IMR-90 (cell line): ENCODE measurements around the gene CACNA2D3. TPM values are rescaled to one million over a fixed set of nuclear protein-coding genes. Genes with fewer than 3 reads are reported as not detected.

ENCODE experiments used
- ATAC-seq: fragments of 200-7000 bp; cut with Tn5 transposase; 2 replicates; pipeline ENCODE4 v1.9.1; 2020; ENCODE audit warnings: low read depth, mild to moderate bottlenecking, moderate library complexity
- BruUV-seq: library from RNA; stranded (reverse); fragments of 400-500 nt; replicated peaks from 2 replicates; lab custom pipeline; 2021; lab: Mats Ljungman, UMichigan
- CTCF ChIA-PET: fragments of 300-600 bp; formaldehyde crosslinking; extraction: SDS; loops from one replicate; lab custom pipeline; 2021; ENCODE audit warnings: antibody characterized with exemption; lab: Yijun Ruan, JAX
- POLR2A ChIA-PET: fragments of 300-600 bp; sonication (Branson Sonifier 250); formaldehyde crosslinking; loops from one replicate; lab custom pipeline; 2022; ENCODE audit warnings: antibody characterized with exemption; ENCODE audit not compliant: unreplicated experiment; lab: Charles Lee
- DNase-seq: peaks from one replicate; pipeline ENCODE4 v3.0.0; 2013
- H2AFZ ChIP-seq: replicated peaks from 2 replicates; pipeline ENCODE3; 2013; ENCODE audit warnings: low read length, mild to moderate bottlenecking; ENCODE audit not compliant: poor library complexity
- H2AK5ac ChIP-seq: 2 replicates; pipeline ENCODE4 v1.6.1; 2013; ENCODE audit warnings: low read depth, low read length, inconsistent platforms
- H2AK9ac ChIP-seq: replicated peaks from 2 replicates; pipeline ENCODE3; 2013; ENCODE audit warnings: mild to moderate bottlenecking, low read depth, low read length, moderate library complexity; ENCODE audit not compliant: poor library complexity
- H2BK120ac ChIP-seq: 2 replicates; pipeline ENCODE4 v1.6.1; 2013; ENCODE audit warnings: low read depth, low read length, inconsistent platforms
- H2BK15ac ChIP-seq: 3 replicates; pipeline ENCODE4 v1.6.1; 2013; ENCODE audit warnings: low read depth, low read length, inconsistent platforms
- H2BK20ac ChIP-seq: 2 replicates; pipeline ENCODE4 v1.6.1; 2013; ENCODE audit warnings: low read depth, mild to moderate bottlenecking, inconsistent platforms, low read length, moderate library complexity
- H2BK5ac ChIP-seq: 2 replicates; pipeline ENCODE4 v1.6.1; 2013; ENCODE audit warnings: mild to moderate bottlenecking, low read depth, low read length, inconsistent platforms; ENCODE audit not compliant: poor library complexity, severe bottlenecking
- H3K14ac ChIP-seq: replicated peaks from 2 replicates; pipeline ENCODE4 v1.6.1; 2013; ENCODE audit warnings: low read depth, low read length, inconsistent platforms
- H3K18ac ChIP-seq: 2 replicates; pipeline ENCODE4 v1.6.1; 2013; ENCODE audit warnings: low read depth, low read length, control low read depth
- H3K23ac ChIP-seq: 2 replicates; pipeline ENCODE4 v1.6.1; 2013; ENCODE audit warnings: low read depth, low read length, inconsistent platforms
- H3K27ac ChIP-seq: 2 replicates; pipeline ENCODE4 v1.5.1; 2013; ENCODE audit warnings: mild to moderate bottlenecking, control low read depth, low read length; ENCODE audit not compliant: insufficient read depth
- H3K27me3 ChIP-seq: 2 replicates; pipeline ENCODE4 v1.6.1; 2013; ENCODE audit warnings: low read length; ENCODE audit not compliant: control insufficient read depth, insufficient read depth
- H3K36me3 ChIP-seq: 2 replicates; pipeline ENCODE4 v1.6.1; 2013; ENCODE audit warnings: low read length, mixed read lengths; ENCODE audit not compliant: control insufficient read depth, insufficient read depth
- H3K4ac ChIP-seq: 2 replicates; pipeline ENCODE4 v1.6.1; 2013; ENCODE audit warnings: low read depth, low read length, inconsistent platforms
- H3K4me1 ChIP-seq: 2 replicates; pipeline ENCODE4 v1.6.1; 2013; ENCODE audit warnings: low read length, mixed read lengths; ENCODE audit not compliant: control insufficient read depth, insufficient read depth
- H3K4me2 ChIP-seq: 2 replicates; pipeline ENCODE4 v1.6.1; 2013; ENCODE audit warnings: low read depth, mild to moderate bottlenecking, control low read depth, low read length, moderate library complexity
- H3K4me3 ChIP-seq: 2 replicates; pipeline ENCODE4 v1.5.1; 2013; ENCODE audit warnings: low read depth, mild to moderate bottlenecking, control low read depth, low read length, moderate library complexity; ENCODE audit not compliant: insufficient read depth
- H3K56ac ChIP-seq: 2 replicates; pipeline ENCODE4 v1.6.1; 2013; ENCODE audit warnings: low read length, inconsistent platforms; ENCODE audit not compliant: insufficient read depth; ENCODE audit errors: extremely low read depth
- H3K79me1 ChIP-seq, 2 experiments: 2 replicates each; pipeline ENCODE4 v1.6.1; 2013; ENCODE audit warnings: low read length in 2 of 2, inconsistent platforms in 1 of 2, low read depth in 1 of 2
- H3K9ac ChIP-seq: 2 replicates; pipeline ENCODE4 v1.6.1; 2013; ENCODE audit warnings: low read depth, low read length, control low read depth
- H3K9me1 ChIP-seq: 2 replicates; pipeline ENCODE4 v1.6.1; 2013; ENCODE audit warnings: low read length, inconsistent platforms; ENCODE audit not compliant: insufficient read depth
- H3K9me3 ChIP-seq: 2 replicates; pipeline ENCODE4 v1.6.1; 2013; ENCODE audit warnings: low read length; ENCODE audit not compliant: control insufficient read depth, insufficient read depth
- H4K20me1 ChIP-seq: 2 replicates; pipeline ENCODE4 v1.6.1; 2013; ENCODE audit warnings: low read length, inconsistent platforms; ENCODE audit not compliant: insufficient read depth
- H4K5ac ChIP-seq: 2 replicates; pipeline ENCODE4 v1.6.1; 2013; ENCODE audit warnings: mild to moderate bottlenecking, low read depth, low read length, control low read depth
- H4K8ac ChIP-seq, 2 experiments: 2 replicates each; pipeline ENCODE4 v1.6.1; 2013; ENCODE audit warnings: low read depth in 2 of 2, low read length in 2 of 2, control low read depth in 1 of 2, inconsistent platforms in 1 of 2
- H4K91ac ChIP-seq: 2 replicates; pipeline ENCODE4 v1.6.1; 2013; ENCODE audit warnings: low read depth, low read length, inconsistent platforms; ENCODE audit not compliant: insufficient read depth
- BHLHE40 ChIP-seq: fragments of 150-350 bp; IDR thresholded peaks from 2 replicates; pipeline ENCODE4 v1.6.1; 2016; ENCODE audit warnings: mild to moderate bottlenecking, low read depth, low read length
- CHD1 ChIP-seq: IDR thresholded peaks from 2 replicates; pipeline ENCODE4 v1.6.1; 2012; ENCODE audit warnings: low read depth, low read length, improper control_type of control experiment
- ELK1 ChIP-seq: fragments of 150-350 bp; IDR thresholded peaks from 2 replicates; pipeline ENCODE4 v1.6.1; 2016; ENCODE audit warnings: low read depth, mild to moderate bottlenecking, low read length, moderate library complexity, borderline replicate concordance
- FOS ChIP-seq: fragments of 150-350 bp; IDR thresholded peaks from 2 replicates; pipeline ENCODE4 v1.6.1; 2016; ENCODE audit warnings: low read depth, low read length
- MAFK ChIP-seq: IDR thresholded peaks from 2 replicates; pipeline ENCODE4 v1.6.1; 2012; ENCODE audit warnings: low read depth, low read length, improper control_type of control experiment
- MAZ ChIP-seq: IDR thresholded peaks from 2 replicates; pipeline ENCODE4 v1.6.1; 2012; ENCODE audit warnings: low read depth, mild to moderate bottlenecking, low read length, improper control_type of control experiment, moderate library complexity, borderline replicate concordance
- MXI1 ChIP-seq: IDR thresholded peaks from 2 replicates; pipeline ENCODE4 v1.6.1; 2012; ENCODE audit warnings: low read depth, mild to moderate bottlenecking, low read length, moderate library complexity, borderline replicate concordance
- POLR2A ChIP-seq: IDR thresholded peaks from 2 replicates; pipeline ENCODE4 v1.6.1; 2012; ENCODE audit warnings: mild to moderate bottlenecking, low read depth, low read length
- RAD21 ChIP-seq: IDR thresholded peaks from 2 replicates; pipeline ENCODE4 v1.6.1; 2012; ENCODE audit warnings: low read length, improper control_type of control experiment
- RFX5 ChIP-seq: IDR thresholded peaks from 2 replicates; pipeline ENCODE4 v1.8.0; 2012; ENCODE audit warnings: low read depth, mild to moderate bottlenecking, low read length, moderate library complexity
- SMC3 ChIP-seq: fragments of 150-350 bp; IDR thresholded peaks from 2 replicates; pipeline ENCODE4 v1.6.1; 2016; ENCODE audit warnings: low read depth, mild to moderate bottlenecking, antibody characterized with exemption, low read length, moderate library complexity
- dilution Hi-C: fragments of 300-500 bp; cut with HindIII; formaldehyde crosslinking; loops from one replicate; pipeline ENCODE4 v1.14.3; 2018; ENCODE audit warnings: low sequenced_read_pairs; ENCODE audit not compliant: unreplicated experiment
- in situ Hi-C: fragments of 300-500 bp; cut with MboI; formaldehyde crosslinking; loops from 3 replicates; pipeline ENCODE4 v1.14.3; 2019; ENCODE audit warnings: low sequenced_read_pairs, inconsistent platforms, mixed read lengths
- intact Hi-C: fragments of 100-400 bp; cut with micrococcal nuclease; formaldehyde crosslinking; loops from 2 replicates; pipeline ENCODE4 v1.10.0; 2022
- polyA plus RNA-seq, 3 experiments: library from polyadenylated mRNA; depleted of rRNA; stranded (reverse); fragments of >200 nt; gene quantifications; 2 replicates each; pipeline ENCODE4 v1.2.3, GENCODE V29; 2012; ENCODE audit warnings: low replicate concordance in 1 of 3
- total RNA-seq: library from RNA; depleted of rRNA; stranded (reverse); fragments of >200 nt; gene quantifications from 2 replicates; pipeline ENCODE4 v1.2.3, GENCODE V29; 2012
- TF ChIP-seq, protein P1 (sequence below): fragments of 150-350 bp; IDR thresholded peaks from 2 replicates; pipeline ENCODE4 v1.6.1; 2017; ENCODE audit warnings: mild to moderate bottlenecking, antibody characterized with exemption, low read length, low read depth

CACNA2D3 gene
- total and polyA plus RNA-seq, 2 of the 4 experiments (the other 2 are of a cell fraction), result 0.36 to 0.41 TPM

- Histone ChIP-seq H2AK9ac (no peak overlapping the region), H3K56ac (no peak overlapping the region), H2AFZ (no peak overlapping the region), H3K36me3 (no peaks in the 10 kb centered on the region), H3K9me1 (no peaks in the 10 kb centered on the region), H3K4ac (no peak overlapping the region), H4K5ac (no peak overlapping the region), H3K14ac (no peak overlapping the region), H3K79me1 (no peaks in the 10 kb centered on the region), H2BK20ac (no peak overlapping the region), H4K20me1 (no peaks in the 10 kb centered on the region), H3K23ac (no peak overlapping the region), H3K18ac (no peak overlapping the region), H3K9me3 (peaks cover 18% of the 10 kb centered on the region), H3K27ac (no peak overlapping the region), H3K4me2 (no peak overlapping the region), H4K8ac (no peak overlapping the region), H2BK5ac (no peak overlapping the region), H3K9ac (no peak overlapping the region), H4K91ac (no peak overlapping the region), H2AK5ac (no peak overlapping the region), H2BK120ac (no peak overlapping the region), H3K27me3 (no peaks in the 10 kb centered on the region), H3K4me3 (no peak overlapping the region), H3K4me1 (no peaks in the 10 kb centered on the region), H2BK15ac (no peak overlapping the region)
- POLR2A ChIA-PET, result no interaction called here
- in situ Hi-C loops (no loop called here), dilution Hi-C loops (no loop called here), intact Hi-C loops (no loop called here)
- TF ChIP-seq BHLHE40 (no peak), POLR2A (no peak), RFX5 (no peak), CHD1 (no peak), MAZ (no peak), ELK1 (no peak), MXI1 (no peak), MAFK (no peak), RAD21 (no peak), FOS (no peak), SMC3 (no peak)
- TF ChIP-seq, protein P1, sequence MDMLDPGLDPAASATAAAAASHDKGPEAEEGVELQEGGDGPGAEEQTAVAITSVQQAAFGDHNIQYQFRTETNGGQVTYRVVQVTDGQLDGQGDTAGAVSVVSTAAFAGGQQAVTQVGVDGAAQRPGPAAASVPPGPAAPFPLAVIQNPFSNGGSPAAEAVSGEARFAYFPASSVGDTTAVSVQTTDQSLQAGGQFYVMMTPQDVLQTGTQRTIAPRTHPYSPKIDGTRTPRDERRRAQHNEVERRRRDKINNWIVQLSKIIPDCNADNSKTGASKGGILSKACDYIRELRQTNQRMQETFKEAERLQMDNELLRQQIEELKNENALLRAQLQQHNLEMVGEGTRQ, result no peak
- ATAC-seq, result no peak
- no TSS peak for BruUV-seq
- no peak for DNase-seq
- CTCF ChIA-PET, result no interaction called here
These were observed 63.4 kb downstream of the CACNA2D3 start for GRCh38 chr3:54185740-54186139.
